ENCODE measurements around the gene RGS4.

Gene RGS4

GRCh38 chr1:163104385-163105099 lies 35.4 kb downstream of the RGS4 start:
- no peak for DNase-seq (ENCODE audit: low spot score)

GRCh38 chr1:163106364-163106987 lies 37.3 kb downstream of the RGS4 start:
- no peak for DNase-seq (ENCODE audit: low spot score)

- no peak for DNase-seq (ENCODE audit: low spot score)
Observed at GRCh38 chr1:163107655-163108054, 38.5 kb downstream of the RGS4 start.

- DNase-seq (ENCODE audit: low spot score), result no peak
Observed at GRCh38 chr1:163115887-163116286, 46.7 kb downstream of the RGS4 start.

- no peak for DNase-seq (ENCODE audit: low spot score)
Observed at GRCh38 chr1:163119707-163120106, 50.5 kb downstream of the RGS4 start.

- no peak for DNase-seq (ENCODE audit: low spot score)
Observed at GRCh38 chr1:163120372-163120771, 51.2 kb downstream of the RGS4 start.

- no peak for DNase-seq (ENCODE audit: low spot score)
Observed at GRCh38 chr1:163124812-163125211, 55.7 kb downstream of the RGS4 start.
